Mucosa of gallbladder (tissue), 1 donor: ENCODE measurements around the gene CDK14. TPM values are rescaled to one million over a fixed set of nuclear protein-coding genes. Genes with fewer than 3 reads are reported as not detected.
"Not testable (repeated sequence)": the region's sequence is repeated elsewhere in the genome, so short reads cannot be mapped to it uniquely, and the experiment has no call there.

Source experiments
- DNase-seq: peaks from one replicate; pipeline ENCODE4 v3.0.0-alpha.2; 2020; ENCODE audit warnings: low spot score
- total RNA-seq: library from RNA; stranded (reverse); gene quantifications from one replicate; pipeline ENCODE4 v1.2.1, GENCODE V29; 2021
- donor health status: DM: no; HTN: no; CAD: no.

Gene CDK14
- total RNA-seq, 1 donor from 2014 or later: 70.3 TPM

DNA sequence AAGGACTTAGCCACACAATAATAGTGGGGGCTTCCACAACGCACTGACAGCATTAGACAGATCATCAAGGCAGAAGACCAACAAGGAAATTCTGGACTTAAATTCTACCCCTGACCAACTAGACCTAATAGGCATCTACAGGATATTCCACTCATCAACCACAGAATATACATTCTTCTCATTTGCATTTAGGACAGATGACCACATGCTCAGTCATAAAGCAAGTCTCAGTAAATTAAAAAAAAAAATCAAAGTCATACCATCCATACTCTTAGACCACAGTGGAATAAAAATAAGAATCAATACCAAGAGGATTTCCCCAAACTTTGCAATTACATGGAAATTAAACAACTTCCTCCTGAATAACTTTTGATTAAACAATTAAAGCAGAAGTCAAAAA, 155.9 kb downstream of the CDK14 start:
- no peak for DNase-seq

DNA sequence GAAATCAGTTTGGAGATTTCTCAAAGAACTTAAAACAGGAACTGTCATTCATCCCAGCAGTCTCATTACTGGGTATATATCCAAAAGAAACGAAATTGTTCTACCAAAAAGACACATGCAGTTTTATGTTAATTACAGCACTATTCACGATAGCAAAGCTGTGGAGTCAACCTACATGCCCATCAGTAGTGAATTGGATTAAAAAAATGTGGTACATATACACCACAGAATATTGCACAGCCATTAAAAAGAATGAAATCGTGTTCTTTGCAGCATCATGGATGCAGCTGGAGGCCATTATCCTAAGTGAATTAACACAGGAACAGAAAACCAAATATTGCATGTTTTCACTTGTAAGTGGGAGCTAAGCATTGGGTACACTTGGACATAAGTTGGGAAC, 158.9 kb downstream of the CDK14 start:
- DNase-seq: no peak

DNA sequence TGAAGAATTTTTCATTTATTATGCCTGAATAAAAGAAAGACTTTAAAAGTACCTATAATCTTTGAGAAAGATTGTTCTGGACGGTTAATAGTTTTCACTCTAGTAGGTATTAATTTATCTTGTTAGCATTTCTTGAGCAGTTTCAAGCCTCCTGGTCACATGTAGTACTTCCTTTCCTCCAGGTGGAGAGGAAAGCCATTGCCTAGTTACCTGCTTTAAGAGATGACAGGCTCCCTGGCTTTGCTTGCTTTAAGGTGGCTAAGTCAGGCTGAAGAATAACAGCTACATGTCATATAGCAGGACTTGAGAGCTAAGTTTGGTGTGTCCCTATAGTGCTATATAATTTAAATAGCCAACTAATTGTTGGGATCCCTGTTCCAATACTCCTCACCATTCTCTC, 160.2 kb downstream of the CDK14 start:
- DNase-seq: no peak

DNA sequence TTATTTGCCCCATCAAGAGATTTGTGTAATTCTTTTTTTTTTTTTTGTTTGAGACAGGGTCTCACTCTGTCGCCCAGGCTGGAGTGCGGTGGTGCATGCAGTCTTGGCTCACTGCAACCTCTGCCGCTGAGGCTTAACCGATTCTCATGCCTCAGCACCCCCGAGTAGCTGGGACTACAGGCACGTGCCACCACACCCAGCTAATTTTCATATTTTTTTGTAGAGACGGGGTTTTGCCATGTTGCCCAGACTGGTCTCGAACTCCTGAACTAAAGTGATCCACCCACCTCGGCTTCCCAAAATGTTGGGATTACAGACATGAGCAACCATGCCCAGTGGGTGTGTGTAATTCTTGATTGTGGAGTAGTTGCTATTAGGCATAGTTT, 161.4 kb downstream of the CDK14 start:
- DNase-seq: not testable (repeated sequence)

DNA sequence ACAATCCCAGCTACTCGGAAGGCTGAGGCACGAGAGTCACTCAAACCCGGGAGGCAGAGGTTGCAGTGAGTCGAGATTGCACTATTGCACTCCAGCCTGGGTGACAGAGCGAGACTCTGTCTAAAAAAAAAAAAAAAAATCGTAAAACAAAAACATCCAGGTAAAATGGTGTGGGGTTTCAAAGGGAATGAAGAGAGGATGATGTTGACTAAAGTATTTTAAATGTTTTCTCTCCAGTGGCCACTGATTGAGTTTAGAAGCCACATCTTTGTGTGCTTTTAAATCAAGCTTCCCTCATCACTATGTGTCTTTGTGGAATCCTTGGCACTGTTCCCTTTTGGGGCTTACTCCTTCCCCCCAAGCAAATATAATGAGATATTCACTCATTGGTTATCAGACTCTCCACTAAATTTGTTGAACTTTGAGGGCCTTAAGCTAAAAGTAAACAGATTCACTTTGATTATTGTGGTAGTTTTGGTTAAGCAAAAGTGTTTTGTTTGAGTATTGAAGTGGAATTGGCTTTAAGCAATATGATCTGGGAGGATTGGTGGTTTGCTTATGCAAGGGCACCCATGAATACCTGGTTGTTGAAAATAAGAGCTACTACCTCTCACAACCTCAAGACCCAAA, 162.9 kb downstream of the CDK14 start:
- DNase-seq: no peak

DNA sequence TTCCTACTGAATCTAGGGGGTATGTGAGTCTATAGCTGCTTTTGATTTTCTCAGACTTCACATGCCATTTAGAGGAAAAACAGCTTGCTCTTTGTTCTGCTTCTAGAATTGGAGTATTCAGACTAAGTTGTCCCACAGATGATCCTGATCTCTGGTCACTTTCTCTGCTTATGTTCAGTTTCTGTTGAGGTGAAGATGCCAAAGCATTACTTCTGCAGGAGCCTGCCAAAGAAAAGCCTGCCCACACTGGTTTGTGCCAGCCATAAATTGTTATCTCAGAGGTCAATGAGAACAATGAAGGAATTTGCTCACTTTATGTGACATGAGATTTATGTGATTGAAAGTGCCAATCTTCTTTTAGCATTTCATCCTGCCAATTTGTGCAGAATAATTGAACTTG, 163.6 kb downstream of the CDK14 start:
- peak; percentile 58 for DNase-seq

DNA sequence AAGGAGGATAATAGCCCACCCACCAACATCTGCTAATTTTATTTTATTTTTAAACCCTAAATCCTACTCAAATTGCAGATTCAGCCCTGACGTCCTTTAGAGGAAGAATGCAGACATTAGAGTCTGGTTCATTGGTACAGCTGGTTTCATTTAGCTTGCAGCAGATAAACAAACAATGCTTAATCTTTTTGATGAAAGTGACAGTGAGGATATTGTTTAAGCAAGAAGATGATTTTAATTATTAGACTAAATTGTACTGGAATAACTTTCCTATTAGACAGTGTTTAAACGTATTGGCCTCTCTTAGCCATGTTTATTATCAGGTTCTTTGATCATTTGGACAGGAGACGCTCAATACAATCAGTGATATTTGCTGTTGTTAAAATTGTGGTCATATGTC, 164.8 kb downstream of the CDK14 start:
- DNase-seq: no peak

DNA sequence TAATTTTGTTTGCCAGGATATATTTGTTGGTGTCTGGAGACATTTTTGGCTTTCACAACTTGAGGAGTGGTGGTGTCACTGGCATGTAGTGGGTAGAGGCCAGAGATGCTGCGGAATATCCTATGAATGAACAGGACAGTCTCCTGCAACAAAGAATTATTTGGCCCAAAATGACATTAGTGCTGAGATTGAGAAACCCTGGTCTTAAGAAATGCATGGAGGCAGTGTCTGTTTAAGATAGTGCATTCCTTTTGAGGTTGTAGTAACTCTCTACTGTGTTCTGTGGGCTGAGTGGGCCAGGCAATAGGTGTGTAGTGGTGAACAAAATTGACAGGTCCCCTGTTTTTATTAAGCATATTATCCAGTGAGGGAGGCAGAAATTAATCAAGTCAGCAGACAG, 165.5 kb downstream of the CDK14 start:
- DNase-seq: no peak

DNA sequence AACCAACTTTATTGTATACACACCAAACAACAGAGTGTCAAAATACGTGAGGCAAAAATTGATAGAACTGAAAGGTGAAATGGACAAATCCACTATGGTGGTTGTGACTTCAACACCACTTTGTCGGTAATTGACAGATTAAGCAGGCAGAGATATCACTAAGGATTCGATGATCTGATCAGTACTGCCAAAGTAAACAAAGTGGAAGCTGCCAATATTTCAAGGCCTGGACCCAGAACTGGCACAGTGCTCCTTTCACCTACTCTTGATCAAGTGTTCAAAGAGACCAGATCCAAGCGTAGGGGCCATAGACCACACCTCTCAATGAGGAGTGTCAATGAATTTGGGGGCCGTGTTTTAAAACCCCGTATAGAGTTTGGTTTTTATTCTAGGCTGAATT, 167.0 kb downstream of the CDK14 start:
- peak; percentile 63 for DNase-seq

DNA sequence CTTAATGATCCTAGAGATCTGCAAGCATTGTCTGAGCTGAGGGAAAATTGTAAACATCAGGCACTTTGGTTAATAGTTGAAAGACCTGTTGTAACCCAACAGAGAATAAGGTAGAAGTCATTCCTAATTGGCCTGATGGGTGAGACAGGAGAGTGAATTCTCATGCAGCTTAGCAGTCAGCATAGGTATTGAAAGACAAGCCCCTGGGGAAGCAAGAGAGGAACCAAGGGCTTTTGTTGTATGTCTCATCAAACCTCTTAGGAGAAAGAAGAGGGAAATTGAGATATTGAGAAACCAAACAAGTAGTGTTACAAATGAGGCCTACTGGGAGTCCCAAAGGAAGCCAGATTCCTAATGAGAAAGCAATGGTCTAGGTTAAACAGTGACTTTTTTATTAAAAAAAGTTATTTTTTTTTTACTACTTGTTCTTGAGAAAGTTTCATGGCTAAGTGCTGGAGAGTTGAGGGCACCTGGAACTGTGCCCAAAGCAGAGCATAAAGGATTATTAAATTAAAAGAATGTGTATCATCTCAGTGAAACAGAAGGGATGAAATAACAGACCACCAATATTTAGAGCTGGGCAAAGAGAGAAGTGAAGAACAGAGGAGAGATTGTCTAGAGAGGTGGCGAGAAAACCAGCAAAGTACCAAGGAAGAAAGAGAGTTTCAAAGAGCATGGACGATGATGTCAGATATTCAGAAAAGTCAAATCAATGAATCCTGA, 168.9 kb downstream of the CDK14 start:
- no peak for DNase-seq

DNA sequence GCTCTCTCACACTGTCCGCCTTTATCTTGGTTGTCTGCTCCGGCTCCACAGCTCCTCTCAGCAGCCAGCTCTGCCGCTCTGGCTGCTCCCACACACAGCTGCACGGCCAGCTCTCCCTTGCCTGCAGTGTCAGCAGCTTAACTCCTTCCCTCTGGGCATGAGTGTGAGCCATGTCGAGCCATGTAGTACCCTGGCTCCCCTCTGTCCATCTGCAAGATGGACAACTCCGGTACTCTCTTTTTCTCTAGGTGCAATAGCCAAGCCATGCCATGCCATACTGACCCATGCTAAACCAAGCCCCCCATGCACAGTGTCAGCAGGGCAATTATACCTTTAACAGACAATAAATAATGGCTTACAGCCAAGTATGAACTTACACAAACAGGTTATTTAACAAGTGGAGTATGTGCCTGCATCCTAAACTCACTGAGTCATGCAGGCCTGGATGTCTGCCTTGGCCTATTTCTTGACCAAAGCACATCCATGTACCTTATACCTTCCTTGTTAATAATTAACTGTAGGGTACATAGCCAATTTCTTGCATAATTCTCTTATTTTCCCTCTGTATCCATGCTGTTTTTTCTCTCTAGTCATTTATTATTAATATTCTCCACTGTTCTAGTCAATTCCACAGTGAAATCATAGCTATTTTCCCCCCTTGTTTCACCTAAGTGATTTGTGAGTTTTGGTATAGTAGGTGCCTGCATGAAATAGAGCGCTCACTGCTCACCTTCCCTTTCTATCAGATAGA, 170.9 kb downstream of the CDK14 start:
- peak; percentile 80 for DNase-seq

DNA sequence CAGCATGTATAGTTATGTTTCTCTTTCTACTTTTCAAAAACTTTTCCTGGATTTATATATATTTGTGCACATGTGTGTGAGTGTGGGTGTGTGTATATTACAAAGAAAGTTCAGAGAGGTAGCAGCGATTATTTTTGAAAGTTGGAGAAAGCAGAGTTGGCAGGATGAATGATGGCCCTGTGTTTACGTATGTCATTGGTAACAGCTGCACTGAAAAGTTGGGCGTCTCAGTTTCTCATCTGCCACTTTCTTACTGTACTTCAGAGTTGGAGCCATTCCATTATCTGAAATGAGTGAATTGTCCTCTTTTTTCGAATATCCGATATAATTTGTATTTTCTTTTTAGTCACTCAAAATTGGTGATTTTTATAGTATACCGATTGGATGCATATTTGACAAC, 172.2 kb downstream of the CDK14 start:
- no peak for DNase-seq

DNA sequence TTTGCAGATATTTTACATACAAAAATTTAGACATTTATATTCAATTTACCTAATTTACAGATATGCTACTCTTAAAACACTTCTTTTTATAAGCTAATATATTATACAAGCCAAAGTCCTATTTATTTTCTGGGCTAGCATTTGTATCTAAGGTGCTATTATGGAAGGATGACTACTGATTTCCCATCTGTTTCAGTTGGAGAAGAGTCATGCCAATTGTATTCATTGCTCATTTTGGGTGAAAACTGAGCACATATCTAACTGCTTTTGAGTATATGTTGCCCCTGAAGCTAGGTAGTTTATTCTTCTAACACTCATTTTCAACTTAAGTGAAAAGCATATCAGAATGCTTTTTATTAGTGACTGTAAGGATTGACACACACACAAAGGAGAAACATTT, 172.9 kb downstream of the CDK14 start:
- DNase-seq: no peak

DNA sequence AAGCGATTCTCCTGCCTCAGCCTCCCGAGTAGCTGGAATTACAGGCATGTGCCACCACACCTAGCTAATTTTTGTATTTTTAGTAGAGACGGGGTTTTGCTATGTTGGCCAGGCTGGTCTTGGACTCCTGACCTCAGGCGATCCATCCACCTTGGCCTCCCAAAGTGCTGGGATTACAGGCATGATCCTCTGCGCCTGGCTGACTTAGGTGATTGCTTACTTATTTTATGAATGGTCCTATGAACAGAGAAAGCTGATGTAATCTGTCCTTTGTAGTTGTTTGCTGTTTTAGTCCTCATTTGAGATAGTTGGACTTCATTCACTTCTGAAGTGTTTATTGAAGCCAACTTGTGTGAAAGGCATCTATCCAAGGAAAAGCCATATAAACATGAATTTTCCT, 173.4 kb downstream of the CDK14 start:
- not testable (repeated sequence) for DNase-seq

DNA sequence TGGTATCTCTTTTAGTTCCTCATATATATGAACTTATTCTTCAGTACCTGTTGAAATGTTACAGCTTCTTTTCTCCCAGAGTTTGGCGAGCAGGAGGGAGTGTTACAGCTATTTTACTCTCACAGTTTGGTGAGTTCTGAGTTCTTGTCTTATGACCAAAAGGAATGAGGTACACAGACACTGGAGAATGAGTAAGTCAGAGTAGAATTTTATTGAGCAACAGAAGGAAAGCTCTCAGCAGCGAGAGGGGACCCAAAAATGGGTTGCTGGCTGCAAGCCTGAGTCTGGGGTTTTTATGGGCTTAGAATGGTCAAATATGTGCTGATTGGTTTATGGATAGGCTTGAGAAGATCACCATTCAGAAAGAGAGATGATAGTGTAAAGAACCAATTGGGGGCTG, 175.2 kb downstream of the CDK14 start:
- no peak for DNase-seq

DNA sequence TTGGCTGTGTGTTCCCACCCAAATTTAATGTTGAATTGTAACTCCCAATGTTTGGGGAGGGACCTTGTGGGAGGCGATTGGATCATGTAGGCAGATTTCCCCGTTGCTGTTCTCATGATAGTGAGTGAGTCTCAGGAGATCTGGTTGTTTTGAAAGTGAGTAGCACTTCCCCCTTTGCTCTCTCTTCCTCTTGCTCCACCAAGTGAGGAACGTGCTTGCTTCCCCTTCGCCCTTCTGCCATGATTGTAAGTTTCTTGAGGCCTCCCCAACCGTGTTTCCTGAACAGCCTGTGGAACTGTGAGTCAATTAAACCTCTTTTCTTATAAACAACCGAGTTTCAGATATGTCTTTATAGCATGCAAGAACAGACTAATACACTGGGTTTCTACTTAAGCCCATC, 176.3 kb downstream of the CDK14 start:
- no peak for DNase-seq

DNA sequence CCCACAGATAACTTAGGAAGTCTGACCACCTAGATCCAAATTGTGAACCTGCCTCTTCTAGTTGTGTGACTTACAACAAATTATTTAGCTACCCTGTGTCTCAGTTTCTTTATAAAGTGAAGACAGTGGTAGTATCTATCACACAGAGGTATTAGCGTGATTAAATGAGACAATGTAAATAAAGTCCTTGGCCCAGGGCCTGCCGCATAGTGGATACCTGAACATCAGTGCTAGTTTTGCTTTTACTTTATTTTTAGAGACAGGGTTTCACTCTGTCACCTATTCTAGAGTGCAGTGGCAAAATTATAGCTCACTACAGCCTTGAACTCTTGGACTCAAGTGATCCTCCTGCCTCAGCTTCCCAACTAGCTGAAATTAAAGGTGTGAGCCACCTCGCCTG, 177.1 kb downstream of the CDK14 start:
- DNase-seq: no peak

DNA sequence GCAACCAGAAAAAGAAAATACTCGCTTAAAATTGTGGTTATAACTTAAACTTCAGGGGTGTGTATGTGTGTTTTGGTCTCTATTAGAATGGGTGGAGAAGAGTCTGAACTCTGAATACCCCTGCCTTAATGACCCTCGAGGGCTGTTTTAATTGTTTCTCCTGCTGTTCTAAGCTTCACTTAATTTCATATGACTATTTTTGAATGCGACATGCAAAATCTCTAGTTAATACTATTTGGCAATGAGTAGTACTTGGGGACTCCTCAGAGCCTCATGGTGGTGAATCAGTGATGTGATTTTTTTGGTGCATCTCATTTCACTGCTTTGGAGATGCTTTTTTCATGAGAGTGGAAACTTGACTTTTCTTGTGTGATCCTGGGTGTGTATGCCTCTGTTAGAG, 178.6 kb downstream of the CDK14 start:
- DNase-seq: no peak

DNA sequence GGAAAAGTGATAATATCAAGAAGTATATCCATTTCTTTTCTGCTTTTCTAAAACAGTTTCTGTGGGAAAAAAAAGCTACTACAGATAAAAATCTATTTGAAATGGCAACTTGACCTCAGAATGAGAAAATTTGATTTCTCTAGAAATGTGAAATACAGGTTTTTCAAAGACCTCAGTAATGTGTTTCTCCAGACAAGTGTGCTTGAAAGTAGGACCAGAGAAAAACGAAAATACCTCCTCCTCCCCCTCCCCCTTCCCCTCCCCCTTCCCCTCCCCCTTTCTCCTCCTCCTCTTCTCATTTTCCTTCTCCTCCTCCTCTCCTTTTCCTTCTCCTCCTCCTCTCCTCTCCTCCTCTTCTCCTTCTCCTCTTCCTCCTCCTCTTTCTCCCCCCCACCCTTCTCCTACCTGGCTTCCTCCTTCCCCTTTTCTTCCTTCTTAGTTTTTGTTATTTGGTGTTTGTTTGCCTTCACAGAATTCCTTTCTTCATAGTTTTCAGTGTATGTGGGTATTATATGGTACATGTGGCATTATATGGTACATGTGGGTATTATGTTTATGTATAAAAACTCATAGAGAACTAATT, 179.4 kb downstream of the CDK14 start:
- no peak for DNase-seq

DNA sequence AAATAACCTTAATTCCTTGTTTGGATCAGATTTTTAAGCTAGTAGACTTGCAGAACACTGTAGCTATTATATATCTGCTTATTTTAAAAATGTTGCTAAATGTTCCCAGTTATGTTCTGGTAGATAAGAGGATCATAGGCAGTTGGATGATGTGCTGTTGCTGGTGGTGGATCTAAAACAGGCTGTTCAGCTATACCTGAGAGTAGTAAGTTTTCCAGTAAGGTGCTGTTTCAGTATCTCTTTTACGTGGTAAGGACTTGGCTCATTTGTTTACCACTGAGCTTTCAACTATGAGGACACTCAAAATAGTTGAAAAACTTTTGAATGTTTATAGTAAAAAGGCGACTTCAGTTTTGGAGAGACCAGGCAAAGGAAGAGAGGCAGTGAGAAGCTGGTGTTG, 180.9 kb downstream of the CDK14 start:
- no peak for DNase-seq

DNA sequence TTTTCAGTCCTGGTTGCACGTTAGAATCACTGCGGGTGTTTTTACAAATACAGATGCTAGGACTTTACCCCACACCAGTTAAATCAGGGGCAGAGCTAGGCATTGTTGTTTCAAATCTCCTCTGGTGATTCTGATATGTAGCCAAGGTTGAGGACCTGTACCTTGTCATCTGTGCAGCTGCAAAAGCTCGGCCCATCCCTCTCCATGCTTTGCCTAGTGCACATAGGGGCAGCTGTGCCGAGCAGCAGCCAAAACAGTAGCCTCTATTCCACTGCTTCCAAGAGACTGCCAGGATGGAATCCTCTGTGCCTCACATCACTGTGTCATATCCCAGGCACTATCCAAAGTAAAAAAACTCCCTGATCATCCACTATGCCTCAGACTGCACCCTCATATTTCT, 181.3 kb downstream of the CDK14 start:
- peak; percentile 25 for DNase-seq

DNA sequence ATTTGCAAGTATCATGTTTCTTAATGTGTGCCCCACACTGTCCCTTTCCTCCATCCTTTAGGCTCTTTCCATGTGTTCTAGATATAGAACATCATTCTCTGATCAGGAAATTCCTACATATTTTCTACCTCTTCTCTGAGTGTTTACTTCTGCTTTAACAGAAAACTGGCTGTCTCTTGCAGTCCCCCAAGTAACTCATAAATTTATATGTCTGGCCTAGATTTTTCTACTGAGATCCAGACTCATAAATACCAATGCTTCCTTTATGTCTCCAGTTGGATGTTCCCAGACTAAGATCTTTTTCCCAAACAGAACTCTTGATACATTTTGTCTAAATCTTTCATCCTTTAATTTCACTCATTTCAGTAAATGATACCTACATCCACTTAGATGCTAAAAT, 181.8 kb downstream of the CDK14 start:
- DNase-seq: no peak

DNA sequence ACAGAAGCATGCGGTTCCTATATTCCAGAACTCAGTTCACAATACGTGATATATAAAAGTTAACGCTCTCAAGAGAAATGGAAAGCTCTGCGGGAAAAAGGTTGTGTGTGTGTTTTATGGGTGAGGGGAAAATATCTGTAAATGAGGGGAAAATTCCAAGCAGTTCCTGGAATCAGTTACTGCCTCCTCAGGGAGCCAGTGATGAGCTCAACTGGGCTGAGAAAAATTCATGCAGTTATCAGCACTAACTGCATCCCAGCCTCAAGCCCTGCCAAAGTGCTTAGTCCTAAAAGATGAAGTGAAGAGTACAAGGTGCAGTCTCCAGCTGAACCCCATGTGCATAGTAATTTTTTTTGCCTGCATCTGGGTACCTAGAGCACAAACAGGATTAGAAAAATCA, 191.9 kb downstream of the CDK14 start:
- DNase-seq: no peak
